GM23338 (cell line): ENCODE results near the gene NDUFAF8. TPM values are rescaled to one million over a fixed set of nuclear protein-coding genes. Genes with fewer than 3 reads are reported as not detected.

Experiments
- ATAC-seq: fragments of 200-7000 bp; cut with Tn5 transposase; 3 replicates; pipeline ENCODE4 v1.9.1; 2020
- DNase-seq: peaks from one replicate; pipeline ENCODE4 v3.0.0-alpha.2; 2015; ENCODE audit warnings: low spot score
- H2AFZ ChIP-seq: fragments of 200-600 bp; sonication (generic); 2 replicates; pipeline ENCODE4 v1.8.0; 2016; ENCODE audit warnings: antibody characterized with exemption, mild to moderate bottlenecking, moderate library complexity
- H3F3A ChIP-seq: fragments of 200-600 bp; sonication (generic); replicated peaks from 2 replicates; pipeline ENCODE4 v1.8.0; 2017; ENCODE audit warnings: antibody characterized with exemption, mixed run types, low read depth
- H3K27ac ChIP-seq: fragments of 200-600 bp; sonication (generic); 2 replicates; pipeline ENCODE4 v1.6.1; 2016; ENCODE audit warnings: low read depth
- H3K27me3 ChIP-seq: fragments of 200-600 bp; sonication (generic); 2 replicates; pipeline ENCODE4 v1.8.0; 2016; ENCODE audit warnings: mild to moderate bottlenecking, mixed run types, moderate library complexity; ENCODE audit not compliant: insufficient read depth
- H3K36me3 ChIP-seq: fragments of 200-600 bp; sonication (generic); 2 replicates; pipeline ENCODE4 v1.8.0; 2016; ENCODE audit warnings: mild to moderate bottlenecking; ENCODE audit not compliant: insufficient read depth
- H3K4me1 ChIP-seq: fragments of 200-600 bp; sonication (generic); 2 replicates; pipeline ENCODE4 v1.8.0; 2016; ENCODE audit warnings: mild to moderate bottlenecking, moderate library complexity; ENCODE audit not compliant: insufficient read depth
- H3K4me2 ChIP-seq: fragments of 200-600 bp; sonication (generic); 2 replicates; pipeline ENCODE4 v1.7.1; 2017; ENCODE audit warnings: mixed run types
- H3K4me3 ChIP-seq: fragments of 200-600 bp; sonication (generic); 2 replicates; pipeline ENCODE4 v1.6.1; 2016; ENCODE audit warnings: mixed run types
- H3K79me2 ChIP-seq: fragments of 200-600 bp; sonication (generic); replicated peaks from 2 replicates; pipeline ENCODE4 v1.8.0; 2017; ENCODE audit warnings: mild to moderate bottlenecking; ENCODE audit not compliant: insufficient read depth
- H3K9me2 ChIP-seq: fragments of 200-600 bp; sonication (generic); 2 replicates; pipeline ENCODE4 v1.8.0; 2017; ENCODE audit not compliant: insufficient read depth
- H4K20me1 ChIP-seq: fragments of 200-600 bp; sonication (generic); replicated peaks from 2 replicates; pipeline ENCODE4 v1.8.0; 2017; ENCODE audit warnings: mild to moderate bottlenecking; ENCODE audit not compliant: insufficient read depth
- H3K27ac Mint-ChIP-seq: 2 replicates; pipeline ENCODE4 v1.8.0; 2020; ENCODE audit warnings: inconsistent platforms, mild to moderate bottlenecking, moderate library complexity, mixed read lengths
- H3K27me3 Mint-ChIP-seq: 3 replicates; pipeline ENCODE4 v1.8.0; 2022; ENCODE audit warnings: low read depth, mild to moderate bottlenecking, moderate library complexity, mixed read lengths, inconsistent platforms; ENCODE audit not compliant: insufficient read depth, poor library complexity
- H3K36me3 Mint-ChIP-seq: 3 replicates; pipeline ENCODE4 v1.8.0; 2021; ENCODE audit warnings: low read depth, mild to moderate bottlenecking, inconsistent platforms, moderate library complexity, mixed read lengths
- H3K4me1 Mint-ChIP-seq: 3 replicates; pipeline ENCODE4 v1.8.0; 2020; ENCODE audit warnings: mild to moderate bottlenecking, inconsistent platforms, mixed read lengths
- H3K4me3 Mint-ChIP-seq: 3 replicates; pipeline ENCODE4 v1.8.0; 2021; ENCODE audit warnings: moderate library complexity, mild to moderate bottlenecking, inconsistent platforms, mixed read lengths
- H3K9me3 Mint-ChIP-seq: 3 replicates; pipeline ENCODE4 v1.8.0; 2020; ENCODE audit warnings: moderate library complexity, mild to moderate bottlenecking, inconsistent platforms, mixed read lengths
- CREB1 ChIP-seq: fragments of 250-450 bp; sonication (Bioruptor Pico); IDR thresholded peaks from 2 replicates; pipeline ENCODE4 v1.5.0; 2020; ENCODE audit warnings: low read depth, mild to moderate bottlenecking, moderate library complexity
- ETS1 ChIP-seq: IDR thresholded peaks from 2 replicates; pipeline ENCODE4 v1.6.1; 2016; ENCODE audit warnings: antibody characterized with exemption
- JUNB ChIP-seq: IDR thresholded peaks from one replicate; pipeline ENCODE4 v1.6.1; 2016; ENCODE audit warnings: antibody characterized with exemption; ENCODE audit not compliant: unreplicated experiment
- NANOG ChIP-seq: IDR thresholded peaks from 2 replicates; pipeline ENCODE4 v1.6.1; 2016; ENCODE audit warnings: antibody characterized with exemption, borderline replicate concordance
- POLR2AphosphoS5 ChIP-seq: IDR thresholded peaks from 2 replicates; pipeline ENCODE4 v1.6.1; 2016; ENCODE audit warnings: antibody characterized with exemption, low read depth
- STAT1 ChIP-seq: IDR thresholded peaks from one replicate; pipeline ENCODE4 v1.6.1; 2016; ENCODE audit warnings: antibody characterized with exemption; ENCODE audit not compliant: unreplicated experiment
- ZNF114 ChIP-seq: fragments of 250-450 bp; sonication (Bioruptor Pico); IDR thresholded peaks from 2 replicates; pipeline ENCODE4 v1.5.0; 2020; ENCODE audit warnings: mild to moderate bottlenecking, moderate library complexity
- ZNF462 ChIP-seq: fragments of 250-450 bp; sonication (Bioruptor Pico); IDR thresholded peaks from 2 replicates; pipeline ENCODE4 v1.5.0; 2020; ENCODE audit warnings: mild to moderate bottlenecking, moderate library complexity
- polyA plus RNA-seq: library from polyadenylated mRNA; unstranded; fragments of >200 nt; fragmentation: Nextera tagmentation; extraction: Ambion mirVana; gene quantifications from 2 replicates; pipeline ENCODE4 v1.2.1, GENCODE V29; 2016
- total RNA-seq: library from RNA; depleted of rRNA; stranded (reverse); fragments of >200 nt; shearing (Covaris generic); gene quantifications from 2 replicates; pipeline ENCODE4 v1.2.3, GENCODE V29; 2014
- TF ChIP-seq, protein P1 (sequence below): IDR thresholded peaks from one replicate; pipeline ENCODE4 v1.6.1; 2018; ENCODE audit warnings: antibody characterized with exemption; ENCODE audit not compliant: unreplicated experiment

NDUFAF8 gene
- total and polyA plus RNA-seq, 2 experiments from 2014 or later, result 21.5 to 156 TPM

DNA sequence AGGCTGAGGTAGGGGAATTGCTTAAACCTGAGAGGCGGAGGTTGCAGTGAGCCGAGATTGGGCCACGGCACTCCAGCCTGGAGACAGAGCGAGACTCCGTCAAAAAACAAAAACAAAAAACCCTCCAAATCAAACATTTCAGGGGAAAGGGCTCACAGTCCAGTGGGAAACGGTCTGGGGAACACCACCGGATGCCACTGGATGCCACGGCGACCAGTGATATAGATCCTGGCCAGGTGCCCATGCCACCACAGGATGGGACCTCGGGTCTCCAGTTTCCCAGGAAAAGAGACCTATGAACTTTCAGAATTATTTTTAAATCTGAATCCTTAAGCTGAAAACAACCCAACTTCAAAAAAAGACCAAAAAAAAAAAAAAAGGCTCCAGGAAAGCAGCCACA lies 28.7 kb upstream of the NDUFAF8 start:
- no peaks in the 10 kb centered on the region; the same call in 2 of the 3 replicates for H3K9me3 Mint-ChIP-seq
- H3K27ac Mint-ChIP-seq, result no peak overlapping the region
- Histone ChIP-seq H3K9me2 (no peaks in the 10 kb centered on the region), H3F3A (no peaks in the 10 kb centered on the region; the same call in 1 of the 2 replicates), H3K27ac (no peak overlapping the region), H3K4me2 (no peak overlapping the region), H3K4me3 (no peak overlapping the region), H3K79me2 (peaks cover 19% of the 10 kb centered on the region), H3K4me1 (no peaks in the 10 kb centered on the region), H3K27me3 (no peaks in the 10 kb centered on the region), H4K20me1 (peaks cover 6% of the 10 kb centered on the region; the same call in 1 of the 2 replicates), H2AFZ (no peak overlapping the region), H3K36me3 (no peaks in the 10 kb centered on the region)
- peaks cover 5% of the 10 kb centered on the region for H3K27me3 Mint-ChIP-seq
- DNase-seq (no peak), ATAC-seq (no peak)
- no peaks in the 10 kb centered on the region for H3K4me1 Mint-ChIP-seq
- TF ChIP-seq, protein P1, sequence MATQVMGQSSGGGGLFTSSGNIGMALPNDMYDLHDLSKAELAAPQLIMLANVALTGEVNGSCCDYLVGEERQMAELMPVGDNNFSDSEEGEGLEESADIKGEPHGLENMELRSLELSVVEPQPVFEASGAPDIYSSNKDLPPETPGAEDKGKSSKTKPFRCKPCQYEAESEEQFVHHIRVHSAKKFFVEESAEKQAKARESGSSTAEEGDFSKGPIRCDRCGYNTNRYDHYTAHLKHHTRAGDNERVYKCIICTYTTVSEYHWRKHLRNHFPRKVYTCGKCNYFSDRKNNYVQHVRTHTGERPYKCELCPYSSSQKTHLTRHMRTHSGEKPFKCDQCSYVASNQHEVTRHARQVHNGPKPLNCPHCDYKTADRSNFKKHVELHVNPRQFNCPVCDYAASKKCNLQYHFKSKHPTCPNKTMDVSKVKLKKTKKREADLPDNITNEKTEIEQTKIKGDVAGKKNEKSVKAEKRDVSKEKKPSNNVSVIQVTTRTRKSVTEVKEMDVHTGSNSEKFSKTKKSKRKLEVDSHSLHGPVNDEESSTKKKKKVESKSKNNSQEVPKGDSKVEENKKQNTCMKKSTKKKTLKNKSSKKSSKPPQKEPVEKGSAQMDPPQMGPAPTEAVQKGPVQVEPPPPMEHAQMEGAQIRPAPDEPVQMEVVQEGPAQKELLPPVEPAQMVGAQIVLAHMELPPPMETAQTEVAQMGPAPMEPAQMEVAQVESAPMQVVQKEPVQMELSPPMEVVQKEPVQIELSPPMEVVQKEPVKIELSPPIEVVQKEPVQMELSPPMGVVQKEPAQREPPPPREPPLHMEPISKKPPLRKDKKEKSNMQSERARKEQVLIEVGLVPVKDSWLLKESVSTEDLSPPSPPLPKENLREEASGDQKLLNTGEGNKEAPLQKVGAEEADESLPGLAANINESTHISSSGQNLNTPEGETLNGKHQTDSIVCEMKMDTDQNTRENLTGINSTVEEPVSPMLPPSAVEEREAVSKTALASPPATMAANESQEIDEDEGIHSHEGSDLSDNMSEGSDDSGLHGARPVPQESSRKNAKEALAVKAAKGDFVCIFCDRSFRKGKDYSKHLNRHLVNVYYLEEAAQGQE, result no peak
- no peak for TF ChIP-seq ZNF462 (CRISPR knock-in tag)
- TF ChIP-seq POLR2AphosphoS5, result no peak
- no peak for TF ChIP-seq CREB1 (CRISPR knock-in tag)
- TF ChIP-seq ZNF114 (CRISPR knock-in tag), result no peak
- no peak for TF ChIP-seq JUNB
- TF ChIP-seq NANOG, result no peak
- TF ChIP-seq STAT1, result no peak
- no peak for TF ChIP-seq ETS1
- no peaks in the 10 kb centered on the region; the same call in 2 of the 3 replicates for H3K36me3 Mint-ChIP-seq
- H3K4me3 Mint-ChIP-seq, result no peak overlapping the region
